HG03469 (cell line): ENCODE measurements around the gene DNPEP.

Source experiments
- ATAC-seq: cut with Tn5 transposase; IDR thresholded peaks from one replicate; pipeline ENCODE4 v1.9.1; 2021; ENCODE audit warnings: mild to moderate bottlenecking, moderate library complexity, moderate number of reproducible peaks; ENCODE audit not compliant: unreplicated experiment

DNPEP gene

DNA sequence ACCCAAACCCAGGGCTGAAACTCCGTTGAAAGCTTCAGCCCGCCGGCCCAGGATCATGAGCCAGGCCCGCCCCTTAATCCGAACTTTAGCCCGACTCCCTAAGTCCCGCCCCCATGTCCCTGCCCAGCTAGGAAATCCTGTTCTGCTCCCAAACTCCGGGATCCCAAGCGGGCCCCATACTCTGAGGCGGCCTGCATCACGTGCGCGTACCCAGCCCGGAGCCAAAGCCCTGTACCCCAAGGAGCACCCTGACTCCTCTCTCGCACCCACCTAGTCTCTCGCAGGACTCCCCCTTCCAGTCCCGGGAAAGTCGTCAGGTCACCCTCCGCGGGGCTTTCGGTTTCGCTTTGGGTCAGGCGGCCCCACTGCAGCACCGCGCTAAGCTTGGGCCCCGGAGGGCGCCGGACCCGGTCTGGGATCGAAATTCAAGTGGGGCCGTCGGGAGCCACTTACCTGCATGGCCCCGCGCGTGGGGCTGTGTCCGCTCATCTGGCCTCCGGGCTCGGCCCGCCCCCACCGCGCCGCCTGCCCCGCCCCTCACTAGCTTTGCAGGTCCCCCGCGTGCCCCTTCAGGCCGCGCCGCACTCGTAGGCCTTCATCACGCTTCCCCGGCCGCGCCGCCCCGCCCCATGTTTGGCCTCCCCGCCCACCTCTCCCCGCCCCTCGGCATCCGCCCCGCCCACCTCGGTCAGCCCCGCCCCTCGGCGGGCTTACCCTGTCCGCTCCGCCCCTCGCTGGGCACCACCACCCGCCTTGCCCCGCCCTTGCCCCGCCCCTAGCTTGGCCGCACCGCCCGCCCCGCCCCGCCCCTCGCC, at the start of gene DNPEP:
Gene DNPEP (minus strand): TSS at position 607 of the 815 bp plus-strand sequence. CDS start 118 bp downstream, at position 489.
- peak; percentile 35 for ATAC-seq

DNA sequence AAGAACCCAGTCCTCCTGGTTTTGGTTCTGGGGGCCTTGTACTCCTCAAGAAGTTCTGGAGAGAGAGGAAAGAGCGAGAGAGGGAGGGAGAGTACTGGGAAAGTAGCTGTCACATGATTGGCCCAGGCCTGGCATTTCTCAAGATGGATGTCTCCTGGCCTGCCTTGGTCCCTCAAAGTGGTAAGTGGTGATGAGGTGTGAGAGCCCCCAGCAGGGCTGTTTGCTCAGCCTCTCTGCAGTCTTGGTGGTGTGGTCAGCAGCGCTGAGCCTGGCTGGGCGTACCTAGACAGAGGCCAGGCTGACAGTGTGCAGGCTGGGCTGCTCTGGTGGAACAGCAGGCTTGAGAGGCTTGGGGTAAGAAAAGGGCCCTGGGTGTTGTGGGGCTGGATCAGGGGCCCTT, 49.4 kb upstream of the DNPEP start:
- no peak for ATAC-seq

DNA sequence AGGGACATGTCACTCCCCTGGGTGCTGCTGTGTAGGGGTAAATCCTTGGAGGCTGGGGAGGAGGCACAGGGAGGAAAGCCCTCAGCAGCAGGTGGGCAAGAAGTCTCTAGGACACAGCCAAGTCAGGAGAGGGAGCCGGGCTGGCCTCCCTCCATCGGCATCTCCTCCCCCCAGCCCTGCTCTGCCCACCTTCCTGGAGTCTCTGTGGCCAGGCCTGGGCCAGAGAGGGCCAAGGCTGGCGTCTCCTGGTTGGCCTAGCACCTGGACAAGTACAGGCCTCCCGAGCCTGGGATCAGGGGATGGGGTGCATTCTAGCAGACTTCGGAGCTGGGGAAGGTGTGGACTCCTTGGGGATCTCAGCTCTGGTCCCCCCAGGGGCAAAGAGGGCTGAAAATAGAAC, 48.8 kb upstream of the DNPEP start:
- no peak for ATAC-seq

DNA sequence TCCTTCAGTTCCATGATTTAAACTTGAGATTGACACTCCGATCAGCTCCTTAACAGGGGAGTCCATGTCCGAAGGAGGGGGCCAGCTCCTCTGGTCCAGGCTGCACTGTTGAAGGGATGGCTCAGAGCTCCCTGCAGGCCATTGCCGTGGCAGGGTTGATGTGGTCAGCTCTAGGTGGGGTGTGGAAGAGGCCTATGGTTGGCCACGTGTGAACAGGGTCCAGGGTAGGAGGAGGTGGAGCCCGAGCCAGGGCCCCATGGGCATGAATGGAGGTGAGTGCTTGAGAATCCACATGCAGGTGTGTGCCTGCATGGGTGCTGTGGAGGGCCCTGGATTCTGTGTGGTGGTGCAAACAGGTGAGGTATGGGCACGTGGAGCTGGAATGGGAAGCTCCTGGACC, 48.0 kb upstream of the DNPEP start:
- ATAC-seq, result no peak

DNA sequence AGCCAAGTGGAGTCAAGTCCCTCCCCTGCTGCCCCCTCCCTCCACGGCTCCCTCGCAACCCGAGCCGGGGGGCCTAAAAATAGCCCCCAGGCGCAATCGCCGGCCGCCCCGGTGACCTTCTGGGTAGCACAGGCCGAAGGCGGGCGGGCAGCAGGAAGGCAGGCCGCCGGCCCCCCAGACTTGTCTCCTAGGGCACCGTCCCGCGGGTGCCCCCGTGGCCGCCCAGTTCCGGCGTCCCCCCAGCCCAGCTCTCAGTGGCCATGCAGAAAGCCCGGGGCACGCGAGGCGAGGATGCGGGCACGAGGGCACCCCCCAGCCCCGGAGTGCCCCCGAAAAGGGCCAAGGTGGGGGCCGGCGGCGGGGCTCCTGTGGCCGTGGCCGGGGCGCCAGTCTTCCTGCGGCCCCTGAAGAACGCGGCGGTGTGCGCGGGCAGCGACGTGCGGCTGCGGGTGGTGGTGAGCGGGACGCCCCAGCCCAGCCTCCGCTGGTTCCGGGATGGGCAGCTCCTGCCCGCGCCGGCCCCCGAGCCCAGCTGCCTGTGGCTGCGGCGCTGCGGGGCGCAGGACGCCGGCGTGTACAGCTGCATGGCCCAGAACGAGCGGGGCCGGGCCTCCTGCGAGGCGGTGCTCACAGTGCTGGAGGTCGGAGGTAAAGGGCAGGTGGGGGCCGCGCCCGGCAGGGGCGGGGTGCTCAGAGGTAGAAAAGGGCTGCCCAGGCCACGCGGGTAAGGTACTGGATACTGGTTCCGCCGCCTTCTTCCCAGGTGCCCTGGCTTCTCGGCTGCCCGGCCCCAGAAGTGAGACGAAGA, 47.2 kb upstream of the DNPEP start, which contains the start of gene SPEG:
Gene SPEG (plus strand): TSS at position 126 of the 808 bp plus-strand sequence. CDS start 135 bp downstream, at position 261.
- no peak for ATAC-seq

DNA sequence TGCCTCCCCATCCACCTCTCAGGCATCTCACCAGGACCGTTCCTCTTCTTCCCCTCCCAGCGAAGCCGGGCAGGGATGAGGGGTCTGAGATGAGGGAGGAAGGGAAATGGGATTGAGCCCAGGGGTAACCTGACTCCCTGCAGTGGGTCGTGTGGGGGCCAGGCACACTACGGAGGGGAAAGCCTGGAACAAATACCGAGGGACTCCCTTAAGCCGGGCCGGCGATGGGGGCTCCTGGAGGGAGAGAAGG, 46.7 kb upstream of the DNPEP start:
- no peak for ATAC-seq

DNA sequence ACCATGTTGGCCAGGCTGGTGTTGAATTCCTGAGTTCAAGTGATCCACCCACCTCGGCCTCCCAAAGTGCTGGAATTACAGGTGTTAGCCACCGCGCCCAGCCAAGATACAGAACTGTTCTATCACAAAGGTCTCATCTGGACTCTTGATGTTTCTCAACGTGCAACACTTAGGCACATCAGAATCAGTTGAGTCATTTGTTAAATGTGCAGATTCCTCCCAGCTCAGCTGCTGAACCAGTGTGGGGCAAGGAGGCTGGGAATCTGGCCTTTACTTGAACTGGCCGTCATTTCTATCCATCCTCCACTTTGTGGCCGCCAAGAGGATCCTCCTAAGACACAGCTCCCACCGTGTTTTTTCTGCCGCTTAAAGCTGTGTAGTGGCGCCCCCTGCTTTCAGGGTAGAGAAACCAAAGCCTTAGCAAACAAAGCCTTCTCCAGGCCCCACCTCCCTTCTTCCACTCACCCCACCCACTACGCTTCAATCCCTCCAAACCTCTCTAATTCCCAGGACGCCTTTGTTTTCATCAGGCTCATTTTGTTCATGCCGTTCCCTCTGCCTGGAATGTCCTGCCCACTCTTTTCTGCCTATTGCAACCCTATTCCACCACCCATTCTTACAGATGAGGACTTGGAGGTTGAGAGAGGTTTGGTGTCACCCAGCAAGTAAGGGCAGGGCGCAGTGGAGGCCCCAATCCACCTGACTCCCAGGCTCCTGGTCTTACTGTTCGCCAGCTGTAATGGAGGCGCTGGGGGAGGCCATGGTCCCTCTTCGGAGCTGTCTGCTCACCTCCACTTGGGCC, 46.2 kb upstream of the DNPEP start:
- no peak for ATAC-seq

DNA sequence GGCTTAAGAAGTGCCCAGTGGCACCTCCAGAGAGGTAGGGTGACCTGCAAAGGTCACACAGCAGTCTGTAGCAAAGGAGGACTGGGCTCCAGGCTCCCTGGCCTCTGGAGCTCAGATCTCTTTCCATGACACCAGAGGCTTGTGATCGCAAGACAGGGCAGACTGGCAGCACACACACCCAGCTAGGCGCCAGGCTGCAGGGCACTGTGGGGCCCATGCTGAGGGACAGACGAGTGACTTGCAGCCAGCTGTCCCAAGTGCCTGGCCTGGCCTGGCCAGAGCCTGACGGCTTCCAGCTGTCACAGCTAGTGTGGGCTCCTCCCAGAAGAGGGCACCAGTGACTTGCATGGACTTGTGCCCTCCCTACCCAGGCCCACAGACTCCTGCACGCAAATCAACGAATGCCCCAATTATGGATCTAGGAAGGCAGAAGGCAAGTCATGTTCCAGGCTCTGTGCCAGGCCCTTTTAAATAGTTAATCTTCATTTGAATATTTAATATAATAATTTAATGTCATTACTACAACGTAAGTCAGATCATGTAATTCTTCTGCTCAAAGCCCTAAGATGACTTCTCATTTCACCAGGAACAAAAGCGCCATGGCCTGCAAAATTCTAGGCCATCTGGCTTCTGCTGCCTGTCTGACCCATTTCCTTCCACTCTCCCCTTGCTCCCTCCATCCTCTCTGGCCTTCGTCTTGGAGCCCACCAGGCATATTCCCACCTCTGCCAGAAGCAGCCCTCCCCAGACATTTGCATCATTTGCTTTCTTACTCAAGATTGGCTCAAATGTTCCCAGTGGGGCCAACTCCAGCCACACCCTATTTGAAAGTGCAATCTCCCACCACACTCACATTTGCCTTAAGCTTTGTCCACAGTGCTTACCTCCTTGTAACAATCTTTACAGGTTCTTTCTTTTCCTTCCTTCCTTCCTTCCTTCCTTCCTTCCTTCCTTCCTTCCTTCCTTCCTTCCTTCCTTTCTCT, 43.2 kb upstream of the DNPEP start:
- ATAC-seq, result no peak

DNA sequence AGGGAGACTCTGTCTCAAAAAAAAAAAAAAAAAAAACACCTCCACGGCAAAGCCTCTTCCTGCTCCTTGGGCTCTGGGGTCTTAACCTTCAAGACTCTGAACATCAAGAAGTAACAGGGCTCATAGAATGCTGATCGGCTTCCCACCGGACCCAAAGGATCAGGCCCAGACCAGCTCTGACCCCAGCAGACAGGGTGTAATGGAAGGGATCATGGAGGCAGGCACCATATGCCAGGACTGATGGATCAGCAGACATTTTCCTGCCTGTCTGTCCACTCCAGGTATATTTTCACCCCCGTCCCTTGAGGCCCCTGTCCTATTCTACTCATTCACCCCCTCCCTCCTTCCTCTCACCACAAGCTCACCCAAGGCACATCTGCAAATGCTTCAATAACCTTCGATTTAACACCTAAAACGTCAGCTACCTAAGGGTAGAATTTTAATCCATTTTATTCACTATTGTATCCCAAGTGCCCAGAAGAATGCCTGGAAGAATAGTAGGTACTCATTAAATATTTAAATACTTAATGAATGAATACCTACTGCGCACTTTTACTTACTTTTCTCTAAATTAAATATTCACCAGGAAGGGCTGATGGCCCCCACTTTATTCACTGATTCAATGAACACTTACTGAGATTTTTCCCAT, 42.4 kb upstream of the DNPEP start:
- no peak for ATAC-seq

DNA sequence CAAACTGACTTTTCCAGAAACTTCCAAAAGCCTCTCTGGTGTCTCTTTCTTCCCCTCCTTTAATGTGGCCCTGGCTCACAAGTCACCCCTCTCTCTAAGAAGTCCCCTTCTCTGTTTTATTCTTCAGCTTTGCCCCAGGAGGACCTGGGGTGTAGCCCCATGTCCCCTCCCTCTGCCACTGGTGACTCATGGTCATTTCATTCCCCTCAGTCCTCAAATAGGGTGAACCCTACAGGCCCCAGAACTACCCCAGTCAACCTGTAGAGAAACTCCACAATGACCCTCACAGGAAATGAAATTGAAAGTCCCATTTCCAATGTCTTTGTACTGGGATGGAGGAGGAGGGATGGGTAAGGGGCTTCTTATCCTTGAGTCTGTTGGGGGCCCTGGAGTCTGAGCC, 40.8 kb upstream of the DNPEP start:
- no peak for ATAC-seq

DNA sequence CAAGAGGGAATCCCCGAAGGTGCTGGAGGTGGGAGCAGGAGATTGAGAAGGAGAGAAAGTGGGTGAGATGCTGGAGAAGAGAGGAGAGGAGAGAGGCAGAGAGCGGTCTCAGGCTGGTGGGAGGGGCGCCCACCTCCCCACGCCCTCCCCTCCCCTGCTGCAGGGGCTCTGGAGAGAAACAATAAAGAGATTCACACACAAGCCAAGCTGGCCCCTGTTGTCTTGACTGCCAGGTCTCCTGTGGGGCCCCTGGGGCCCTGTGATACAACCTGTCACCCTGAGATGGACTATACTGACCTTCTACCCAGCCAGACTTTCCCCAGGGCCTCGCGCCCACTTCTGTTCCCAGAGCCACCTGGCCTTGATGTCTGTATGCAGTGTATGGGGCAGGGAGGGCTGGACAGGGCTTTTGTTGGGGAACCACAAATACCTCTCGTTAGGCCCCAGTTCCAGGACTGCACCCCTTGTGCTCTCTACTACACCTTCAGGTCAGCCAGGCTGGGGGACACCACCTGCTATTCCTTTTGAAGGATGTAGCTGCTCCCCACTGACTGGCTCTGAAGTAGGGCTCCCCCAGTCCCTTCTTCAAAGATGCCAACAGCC, 38.9 kb upstream of the DNPEP start:
- ATAC-seq, result no peak

DNA sequence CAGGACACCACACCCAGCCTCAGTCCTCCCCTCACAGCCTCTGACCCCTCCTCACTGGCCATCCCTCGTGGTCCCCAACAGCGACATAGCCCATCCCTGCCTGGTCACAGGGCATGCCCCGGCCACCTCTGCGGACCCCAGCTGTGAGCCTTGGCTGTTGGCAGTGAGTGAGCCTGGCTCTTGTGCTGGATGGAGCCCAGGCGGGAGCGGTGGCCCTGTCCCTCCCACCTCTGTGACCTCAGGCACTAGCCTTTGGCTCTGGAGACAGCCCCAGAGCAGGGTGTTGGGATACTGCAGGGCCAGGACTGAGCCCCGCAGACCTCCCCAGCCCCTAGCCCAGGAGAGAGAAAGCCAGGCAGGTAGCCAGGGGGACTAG, 38.3 kb upstream of the DNPEP start:
- no peak for ATAC-seq

DNA sequence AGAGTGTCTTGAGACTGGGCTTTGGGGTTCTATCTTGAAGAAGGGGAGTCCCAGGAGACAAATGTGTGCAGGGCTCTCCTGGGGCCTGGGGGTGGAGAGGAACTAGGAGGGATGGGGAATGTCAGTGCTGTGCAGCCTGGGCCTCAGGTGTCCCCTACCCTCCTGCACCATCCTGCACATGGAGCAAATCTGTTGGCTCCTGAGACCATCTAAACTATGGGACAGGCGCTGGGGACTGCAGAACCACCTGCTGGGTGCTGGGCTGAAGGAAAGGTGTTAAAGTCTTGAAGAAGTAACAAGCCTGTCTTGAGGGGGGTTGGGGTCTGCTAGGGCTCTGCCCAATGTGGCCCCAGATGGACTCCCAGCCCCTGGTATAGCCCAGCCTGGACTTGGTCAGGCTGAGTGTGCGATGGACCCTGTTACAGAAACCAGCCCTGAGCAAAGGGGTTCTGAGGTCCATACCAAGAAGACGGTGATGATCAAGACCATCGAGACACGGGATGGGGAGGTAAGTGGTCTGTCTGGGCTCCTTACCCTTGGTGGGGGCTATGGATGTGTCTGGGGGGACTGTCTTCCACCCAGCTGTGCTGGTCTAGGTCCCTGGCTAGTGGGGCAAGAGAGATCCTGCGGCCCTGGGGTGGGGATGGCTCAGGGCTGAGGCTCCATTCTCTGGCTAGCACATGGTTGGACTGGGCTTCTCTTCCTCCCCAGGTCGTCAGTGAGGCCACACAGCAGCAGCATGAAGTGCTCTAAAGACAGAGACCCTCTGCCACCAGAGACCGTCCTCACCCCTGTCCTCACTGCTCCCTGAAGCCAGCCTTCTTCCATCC, 37.7 kb upstream of the DNPEP start:
- no peak for ATAC-seq

DNA sequence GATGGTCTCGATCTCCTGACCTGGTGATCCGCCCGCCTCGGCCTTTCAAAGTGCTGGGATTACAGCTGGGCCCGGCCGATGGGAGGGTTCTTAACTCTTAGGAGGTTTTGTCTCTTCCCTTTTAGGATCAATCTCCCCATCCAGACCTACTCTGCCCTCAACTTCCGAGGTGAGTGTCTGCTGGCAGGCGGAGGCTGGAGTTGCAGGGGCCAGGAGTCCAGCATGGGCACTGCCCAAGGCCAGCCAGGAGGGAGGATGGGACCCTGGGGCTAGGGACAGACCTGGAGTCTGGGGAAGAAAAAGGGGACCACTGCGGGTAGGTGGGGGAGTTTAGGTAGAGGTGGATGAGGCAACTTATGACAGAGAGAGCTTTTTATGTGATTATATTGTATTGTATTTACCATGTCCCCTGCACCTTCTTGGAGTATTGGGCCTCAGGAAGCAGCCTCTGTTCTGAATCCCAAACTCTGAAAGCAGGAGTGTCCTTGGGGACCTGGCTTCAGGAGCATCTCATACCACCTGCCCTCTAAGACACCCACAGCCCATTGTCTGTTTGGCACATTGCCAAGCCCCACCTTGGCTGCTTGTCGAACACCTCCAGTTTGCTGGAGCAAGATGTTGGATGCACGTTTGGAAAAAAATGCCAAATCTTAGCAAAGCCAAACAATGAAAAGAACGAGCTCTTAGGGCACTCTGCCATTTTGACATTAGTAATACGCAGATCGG, 36.1 kb upstream of the DNPEP start:
- ATAC-seq, result no peak

DNA sequence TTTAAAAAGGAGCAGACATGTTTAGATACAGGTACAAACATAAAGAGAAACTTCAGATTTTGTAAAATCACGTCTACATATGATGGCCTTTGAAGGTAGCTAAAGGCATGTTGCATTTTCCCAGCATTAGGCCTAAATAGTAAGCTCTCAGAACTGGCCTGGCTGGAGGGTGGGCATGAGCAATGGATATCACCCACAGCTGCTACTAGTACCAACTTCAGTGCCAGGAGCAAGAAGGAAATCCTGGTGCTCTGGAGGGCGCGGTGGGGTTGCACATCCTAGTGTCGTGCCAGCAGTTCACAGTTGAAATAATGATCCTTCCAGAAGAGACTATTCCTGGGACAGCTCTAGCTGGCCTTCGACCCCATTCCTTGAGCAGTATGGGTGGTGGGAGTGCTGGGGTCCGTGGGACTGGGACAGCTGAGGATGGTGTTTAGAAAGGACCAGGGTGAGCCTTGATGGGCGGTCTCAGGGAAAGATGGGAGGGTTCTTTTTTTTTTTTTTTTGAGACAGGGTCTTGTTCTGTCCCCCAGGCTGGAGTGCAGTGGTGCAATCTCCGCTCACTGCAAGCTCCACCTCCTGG, 35.3 kb upstream of the DNPEP start:
- ATAC-seq, result no peak

DNA sequence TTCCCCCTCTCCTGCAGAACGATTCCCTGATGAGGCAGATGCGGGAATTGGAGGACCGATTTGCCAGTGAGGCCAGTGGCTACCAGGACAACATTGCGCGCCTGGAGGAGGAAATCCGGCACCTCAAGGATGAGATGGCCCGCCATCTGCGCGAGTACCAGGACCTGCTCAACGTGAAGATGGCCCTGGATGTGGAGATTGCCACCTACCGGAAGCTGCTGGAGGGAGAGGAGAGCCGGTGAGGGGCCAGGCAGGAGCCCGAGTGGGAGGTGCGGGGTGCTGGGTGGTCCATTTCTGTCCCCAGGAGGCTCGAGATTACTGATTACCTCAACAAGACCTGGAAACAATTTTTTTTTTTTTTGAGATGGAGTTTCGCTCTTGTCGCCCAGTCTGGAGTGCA, 33.6 kb upstream of the DNPEP start:
- ATAC-seq, result no peak

DNA sequence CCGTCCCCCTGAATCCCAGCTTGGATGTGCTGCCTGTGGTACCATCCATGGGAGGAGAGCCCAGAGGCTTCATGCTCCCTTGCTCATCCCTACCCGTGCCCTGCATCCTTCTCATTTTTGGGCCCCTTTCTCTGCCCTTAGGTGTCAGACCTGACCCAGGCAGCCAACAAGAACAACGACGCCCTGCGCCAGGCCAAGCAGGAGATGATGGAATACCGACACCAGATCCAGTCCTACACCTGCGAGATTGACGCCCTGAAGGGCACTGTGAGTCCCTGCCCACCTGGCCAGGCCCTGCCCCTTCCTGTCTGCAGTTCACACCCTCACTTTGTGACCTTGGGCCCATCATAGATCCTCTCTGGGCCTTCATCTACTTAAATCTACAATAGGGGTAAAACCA, 33.0 kb upstream of the DNPEP start:
- no peak for ATAC-seq
